Measurements from ENCODE around the gene TTLL11. TPM values are rescaled to one million over a fixed set of nuclear protein-coding genes. Genes with fewer than 3 reads are reported as not detected.

TTLL11 gene
- total RNA-seq, 4 donors from 2014 or later = 9.1 to 14.6 (median 9.7) TPM

GRCh38 chr9:121915304-121915625, 177.8 kb downstream of the TTLL11 start:
- intact Hi-C loops (cut with DNase I; ENCODE audit: low total_unique reads) = no loop called here
- no peak overlapping the region for H3K4me3 ChIP-seq (ENCODE audit: low read depth, poor library complexity, severe bottlenecking)
- no peak for DNase-seq (ENCODE audit: low spot score in 2 of 2)
- TF ChIP-seq POLR2A (IDR thresholded peaks at IDR 0.05) = no peak
- no peak for TF ChIP-seq CTCF (IDR thresholded peaks at IDR 0.05)
- 92 to 93% methylated on average over 4 of the region's 4 CpGs for WGBS, 2 donors

DNA sequence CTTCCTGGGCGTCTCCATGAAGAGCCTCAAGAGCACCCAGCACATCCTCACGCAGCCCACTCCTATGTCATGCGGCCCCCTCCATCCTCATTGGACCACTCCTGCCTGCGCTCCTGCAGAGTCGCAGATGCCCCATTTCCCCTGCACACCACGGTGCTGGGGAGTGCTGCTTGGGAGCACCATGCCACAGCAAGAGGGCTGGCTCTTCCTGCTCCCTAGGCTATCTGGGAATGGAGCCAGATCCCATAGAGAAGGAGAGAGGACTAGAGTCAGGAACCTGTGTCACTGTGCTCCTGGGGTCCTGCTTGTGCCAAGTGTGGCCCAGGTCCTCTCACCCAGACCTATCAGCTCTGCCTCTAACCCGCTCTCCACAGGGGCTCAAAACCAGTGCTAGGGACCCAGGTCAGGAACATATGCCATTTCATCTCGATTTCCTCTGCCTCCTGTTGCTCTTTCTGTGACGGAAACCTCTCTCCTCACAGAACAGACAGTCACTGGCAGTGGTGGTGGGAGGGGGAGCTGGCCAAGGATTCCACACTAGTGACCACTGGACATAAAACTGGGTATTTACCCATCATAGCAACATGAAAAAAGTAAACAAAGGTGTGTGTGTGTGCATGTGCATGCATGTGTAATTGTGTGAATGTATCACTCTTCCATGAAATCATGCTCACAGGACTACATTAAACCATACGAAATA, 178.4 kb downstream of the TTLL11 start:
- intact Hi-C loops (cut with DNase I; ENCODE audit: low total_unique reads) = no loop called here
- TF ChIP-seq POLR2A (IDR thresholded peaks at IDR 0.05) (no peak), CTCF (IDR thresholded peaks at IDR 0.05) (no peak)
- H3K4me3 ChIP-seq (ENCODE audit: low read depth, poor library complexity, severe bottlenecking) = no peak overlapping the region
- WGBS, 2 donors = 90 to 91% methylated on average over 10 of the region's 10 CpGs
- no peak for DNase-seq (ENCODE audit: low spot score in 2 of 2)

DNA sequence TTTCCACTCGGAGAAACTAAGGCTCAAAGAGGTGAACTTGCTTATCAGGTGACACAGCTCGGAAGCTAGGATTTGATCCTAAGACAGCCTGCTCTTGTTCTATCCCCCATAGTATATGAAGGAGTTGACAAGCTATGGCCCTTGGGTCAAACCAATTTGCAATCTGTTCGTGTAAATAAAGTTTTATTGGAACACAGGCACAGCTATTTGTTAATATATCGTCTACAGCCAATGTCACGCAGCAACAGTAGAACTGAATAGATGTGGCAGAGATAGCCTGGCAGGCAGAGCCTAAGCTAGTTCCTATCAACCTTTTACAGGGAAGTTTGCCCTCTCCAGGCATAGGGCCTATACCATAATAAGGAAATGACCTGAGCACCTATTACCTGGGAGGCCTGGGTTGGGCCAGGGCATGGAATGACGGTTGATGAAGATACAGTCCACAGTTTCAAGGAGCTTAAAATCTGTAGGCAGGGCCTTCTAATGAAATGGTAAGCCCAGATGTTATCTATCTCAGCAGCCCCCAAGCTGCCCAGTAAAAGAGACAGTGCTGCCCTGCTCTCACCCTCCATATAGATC, 179.0 kb downstream of the TTLL11 start:
- no peak for DNase-seq (ENCODE audit: low spot score in 2 of 2)
- H3K4me3 ChIP-seq (ENCODE audit: low read depth, poor library complexity, severe bottlenecking) = no peak overlapping the region
- intact Hi-C loops (cut with DNase I; ENCODE audit: low total_unique reads) = no loop called here
- WGBS, 2 donors = 94 to 97% methylated on average over 6 of the region's 6 CpGs
- no peak for TF ChIP-seq CTCF (IDR thresholded peaks at IDR 0.05)
- TF ChIP-seq POLR2A (IDR thresholded peaks at IDR 0.05) = no peak

- no peak overlapping the region for H3K4me3 ChIP-seq (ENCODE audit: low read depth, poor library complexity, severe bottlenecking)
- TF ChIP-seq CTCF (IDR thresholded peaks at IDR 0.05) (no peak), POLR2A (IDR thresholded peaks at IDR 0.05) (no peak)
- WGBS, 2 donors = 88 to 90% methylated on average over 4 of the region's 4 CpGs
- intact Hi-C loops (cut with DNase I; ENCODE audit: low total_unique reads) = no loop called here
- no peak for DNase-seq (ENCODE audit: low spot score in 2 of 2)
Measured at GRCh38 chr9:121912812-121913627, 180.1 kb downstream of the TTLL11 start.

DNA sequence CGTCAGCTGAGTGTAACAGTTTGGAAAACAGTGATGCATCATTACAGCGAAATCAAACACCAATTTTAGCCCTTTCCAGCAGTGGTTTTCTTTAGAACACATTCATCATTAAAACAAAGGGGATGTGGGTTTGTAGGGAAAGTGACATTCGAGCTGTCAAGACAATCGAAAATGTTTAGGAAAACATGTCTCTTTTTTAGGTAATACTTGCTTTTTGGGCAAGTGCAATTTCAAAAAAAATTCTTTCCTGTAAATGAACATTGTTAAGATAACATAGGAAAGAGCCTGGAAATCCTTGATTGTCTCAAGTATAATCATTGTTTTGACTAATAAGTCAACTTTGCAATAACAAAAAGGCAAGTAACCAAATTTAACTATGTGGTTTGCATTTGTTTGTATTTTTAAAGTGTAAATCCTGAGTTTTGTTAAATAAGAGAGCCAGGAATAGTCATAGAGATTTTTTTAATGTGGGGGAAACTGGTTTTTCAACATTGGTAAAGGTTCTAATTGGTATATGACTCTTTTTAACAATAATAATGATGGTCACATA, 182.5 kb downstream of the TTLL11 start:
- WGBS, 2 donors = 77 to 93% methylated on average over 4 of the region's 4 CpGs

More for the DNA sequence above, 182.5 kb downstream of the TTLL11 start:
- DNase-seq (ENCODE audit: low spot score in 2 of 2) = no peak
- TF ChIP-seq POLR2A (IDR thresholded peaks at IDR 0.05) (no peak), CTCF (IDR thresholded peaks at IDR 0.05) (no peak)
- intact Hi-C loops (cut with DNase I; ENCODE audit: low total_unique reads) = no loop called here
- no peak overlapping the region for H3K4me3 ChIP-seq (ENCODE audit: low read depth, poor library complexity, severe bottlenecking)
